Loucy (cell line): ENCODE data around the gene C4A.
"Not testable (repeated sequence)": the region's sequence is repeated elsewhere in the genome, so short reads cannot be mapped to it uniquely, and the experiment has no call there.

Experiments used
- H2AFZ ChIP-seq: fragments of 200-600 bp; sonication (generic); 2 replicates; pipeline ENCODE4 v1.6.0; 2016; ENCODE audit warnings: antibody characterized with exemption, mild to moderate bottlenecking, low read length, moderate library complexity
- H3F3A ChIP-seq: fragments of 200-600 bp; 2 replicates; pipeline ENCODE4 v1.6.0; 2016; ENCODE audit warnings: antibody characterized with exemption, low read depth, mild to moderate bottlenecking
- H3K27me3 ChIP-seq: fragments of 200-600 bp; sonication (generic); 2 replicates; pipeline ENCODE4 v1.6.1; 2014; ENCODE audit warnings: low read length, mild to moderate bottlenecking; ENCODE audit not compliant: insufficient read depth, poor library complexity, severe bottlenecking
- H3K36me3 ChIP-seq: fragments of 200-600 bp; sonication (generic); 2 replicates; pipeline ENCODE4 v1.6.1; 2016; ENCODE audit warnings: low read length; ENCODE audit not compliant: insufficient read depth
- H3K4me1 ChIP-seq: fragments of 200-600 bp; sonication (generic); 2 replicates; pipeline ENCODE4 v1.5.1; 2014; ENCODE audit warnings: low read length, mild to moderate bottlenecking; ENCODE audit not compliant: insufficient read depth, poor library complexity, severe bottlenecking
- H3K4me2 ChIP-seq: fragments of 200-600 bp; sonication (generic); 2 replicates; pipeline ENCODE4 v1.6.0; 2014; ENCODE audit warnings: antibody characterized with exemption, low read length, low read depth, mild to moderate bottlenecking; ENCODE audit not compliant: poor library complexity, severe bottlenecking
- H3K4me3 ChIP-seq: fragments of 200-600 bp; sonication (generic); 2 replicates; pipeline ENCODE4 v1.5.1; 2014; ENCODE audit warnings: low read length, mild to moderate bottlenecking, mixed read lengths; ENCODE audit not compliant: poor library complexity, severe bottlenecking
- H3K79me2 ChIP-seq: fragments of 200-600 bp; sonication (generic); 2 replicates; pipeline ENCODE4 v1.6.1; 2014; ENCODE audit warnings: low read length; ENCODE audit not compliant: insufficient read depth
- H3K9ac ChIP-seq: fragments of 200-600 bp; sonication (generic); 2 replicates; pipeline ENCODE4 v1.6.0; 2014; ENCODE audit warnings: mild to moderate bottlenecking, low read depth, low read length, moderate library complexity; ENCODE audit not compliant: poor library complexity, severe bottlenecking
- H3K9me2 ChIP-seq: fragments of 200-600 bp; sonication (generic); replicated peaks from 2 replicates; pipeline ENCODE4 v1.6.1; 2016; ENCODE audit warnings: low read depth, low read length, mixed read lengths
- H3K9me3 ChIP-seq: fragments of 200-600 bp; sonication (generic); 2 replicates; pipeline ENCODE4 v1.6.1; 2014; ENCODE audit warnings: mild to moderate bottlenecking, antibody characterized with exemption, low read length, low read depth; ENCODE audit not compliant: insufficient read depth
- H4K20me1 ChIP-seq: fragments of 200-600 bp; sonication (generic); 2 replicates; pipeline ENCODE4 v1.6.0; 2014; ENCODE audit warnings: antibody characterized with exemption, low read length, mild to moderate bottlenecking; ENCODE audit not compliant: insufficient read depth, poor library complexity, severe bottlenecking
- EZH2phosphoT487 ChIP-seq: fragments of 200-600 bp; IDR thresholded peaks from 2 replicates; pipeline ENCODE4 v1.6.1; 2018; ENCODE audit warnings: antibody characterized with exemption, mild to moderate bottlenecking, moderate library complexity, borderline replicate concordance
- TF ChIP-seq, protein P1 (sequence below): fragments of 200-600 bp; sonication (generic); conservative IDR thresholded peaks from 2 replicates; pipeline ENCODE4 v1.5.1; 2014; ENCODE audit warnings: mild to moderate bottlenecking, antibody characterized with exemption, low read length

Gene C4A

GRCh38 chr6:31981744-31982143 is at the start of gene C4A:
TSS of gene C4A (plus strand) at chr6:31982057. CDS start at chr6:31982108, 51 bp downstream.
- not testable (repeated sequence) for H3K9me2 ChIP-seq, H3K9ac ChIP-seq, H3K27me3 ChIP-seq, H2AFZ ChIP-seq, H3K9me3 ChIP-seq, H3K4me3 ChIP-seq, H4K20me1 ChIP-seq, H3K79me2 ChIP-seq, H3K4me2 ChIP-seq, H3K36me3 ChIP-seq, H3F3A ChIP-seq
- peaks cover 15% of the 10 kb centered on the region for H3K4me1 ChIP-seq

DNA sequence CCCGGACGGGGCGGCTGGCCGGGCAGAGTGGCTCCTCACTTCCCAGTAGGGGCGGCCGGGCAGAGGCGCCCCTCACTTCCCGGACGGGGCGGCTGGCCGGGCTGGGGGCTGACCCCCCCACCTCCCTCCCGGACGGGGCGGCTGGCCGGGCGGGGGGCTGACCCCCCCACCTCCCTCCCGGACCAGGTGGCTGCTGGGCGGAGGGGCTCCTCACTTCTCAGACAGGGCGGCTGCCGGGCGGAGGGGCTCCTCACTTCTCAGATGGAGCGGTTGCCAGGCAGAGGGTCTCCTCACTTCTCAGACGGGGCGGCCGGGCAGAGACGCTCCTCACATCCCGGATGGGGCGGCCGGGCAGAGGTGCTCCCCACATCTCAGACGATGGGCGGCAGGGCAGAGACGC is 49.7 kb upstream of the C4A start:
- not testable (repeated sequence) for H3K27me3 ChIP-seq, H4K20me1 ChIP-seq, H3K4me2 ChIP-seq, H3F3A ChIP-seq, H2AFZ ChIP-seq, H3K36me3 ChIP-seq, H3K9me2 ChIP-seq, H3K4me3 ChIP-seq, H3K79me2 ChIP-seq, H3K9me3 ChIP-seq, H3K4me1 ChIP-seq, H3K9ac ChIP-seq

- no peaks in the 10 kb centered on the region for H3F3A ChIP-seq
- no peaks in the 10 kb centered on the region for H3K4me1 ChIP-seq
- H3K9ac ChIP-seq, result no peak overlapping the region
- H4K20me1 ChIP-seq, result no peaks in the 10 kb centered on the region
- H3K27me3 ChIP-seq, result no peaks in the 10 kb centered on the region
- H3K9me2 ChIP-seq, result no peaks in the 10 kb centered on the region
- no peak overlapping the region for H3K4me3 ChIP-seq
- TF ChIP-seq EZH2phosphoT487, result no peak
- TF ChIP-seq, protein P1, sequence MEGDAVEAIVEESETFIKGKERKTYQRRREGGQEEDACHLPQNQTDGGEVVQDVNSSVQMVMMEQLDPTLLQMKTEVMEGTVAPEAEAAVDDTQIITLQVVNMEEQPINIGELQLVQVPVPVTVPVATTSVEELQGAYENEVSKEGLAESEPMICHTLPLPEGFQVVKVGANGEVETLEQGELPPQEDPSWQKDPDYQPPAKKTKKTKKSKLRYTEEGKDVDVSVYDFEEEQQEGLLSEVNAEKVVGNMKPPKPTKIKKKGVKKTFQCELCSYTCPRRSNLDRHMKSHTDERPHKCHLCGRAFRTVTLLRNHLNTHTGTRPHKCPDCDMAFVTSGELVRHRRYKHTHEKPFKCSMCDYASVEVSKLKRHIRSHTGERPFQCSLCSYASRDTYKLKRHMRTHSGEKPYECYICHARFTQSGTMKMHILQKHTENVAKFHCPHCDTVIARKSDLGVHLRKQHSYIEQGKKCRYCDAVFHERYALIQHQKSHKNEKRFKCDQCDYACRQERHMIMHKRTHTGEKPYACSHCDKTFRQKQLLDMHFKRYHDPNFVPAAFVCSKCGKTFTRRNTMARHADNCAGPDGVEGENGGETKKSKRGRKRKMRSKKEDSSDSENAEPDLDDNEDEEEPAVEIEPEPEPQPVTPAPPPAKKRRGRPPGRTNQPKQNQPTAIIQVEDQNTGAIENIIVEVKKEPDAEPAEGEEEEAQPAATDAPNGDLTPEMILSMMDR, result no peak
- no peak overlapping the region for H3K4me2 ChIP-seq
- H3K9me3 ChIP-seq, result no peaks in the 10 kb centered on the region
- no peaks in the 10 kb centered on the region for H3K36me3 ChIP-seq
- no peaks in the 10 kb centered on the region for H3K79me2 ChIP-seq
- no peak overlapping the region for H2AFZ ChIP-seq
These were observed 48.3 kb upstream of the C4A start for GRCh38 chr6:31933537-31933936.

GRCh38 chr6:31935021-31935420 is 46.8 kb upstream of the C4A start:
- Histone ChIP-seq H3K9me3 (no peaks in the 10 kb centered on the region), H4K20me1 (no peaks in the 10 kb centered on the region), H2AFZ (no peak overlapping the region)

More at GRCh38 chr6:31935021-31935420, 46.8 kb upstream of the C4A start:
- Histone ChIP-seq H3K9me2 (no peaks in the 10 kb centered on the region), H3K36me3 (no peaks in the 10 kb centered on the region), H3K4me2 (no peak overlapping the region), H3F3A (no peaks in the 10 kb centered on the region), H3K4me3 (no peak overlapping the region), H3K79me2 (no peaks in the 10 kb centered on the region), H3K9ac (no peak overlapping the region), H3K27me3 (no peaks in the 10 kb centered on the region), H3K4me1 (peaks cover 3% of the 10 kb centered on the region)
- TF ChIP-seq EZH2phosphoT487, result no peak
- TF ChIP-seq, protein P1, result no peak
